ENCODE data around the gene EIF4E3. TPM values are rescaled to one million over a fixed set of nuclear protein-coding genes. Genes with fewer than 3 reads are reported as not detected.

Gene EIF4E3
- total and polyA plus RNA-seq, 4 donors, result 10.2 to 29.3 (median 21.9) TPM

GRCh38 chr3:71640331-71640983, 84.7 kb downstream of the EIF4E3 start:
- no peak overlapping the region for H3K27ac ChIP-seq (ENCODE audit: low read depth in 1 of 2, low read length in 2 of 2)
- H3K36me3 ChIP-seq (ENCODE audit: control insufficient read depth in 1 of 2, insufficient read depth in 2 of 2, low read length in 1 of 2), result no peaks in the 10 kb centered on the region
- no peak overlapping the region for H3K4me3 ChIP-seq (ENCODE audit: low read length in 2 of 2)
- ATAC-seq (ENCODE audit: low FRiP score) (no peak), DNase-seq (no peak)
- H3K27me3 ChIP-seq (ENCODE audit: control insufficient read depth in 1 of 2, insufficient read depth in 2 of 2, low read length in 1 of 2), result no peaks in the 10 kb centered on the region
- no peaks in the 10 kb centered on the region for H3K9me3 ChIP-seq (ENCODE audit: control insufficient read depth, low read length)
- H3K4me1 ChIP-seq (ENCODE audit: control insufficient read depth in 1 of 2, insufficient read depth in 2 of 2, low read length in 2 of 2), result no peaks in the 10 kb centered on the region
- intact Hi-C loops (cut with DNase I), result no loop called here
- 61 to 66% methylated on average over 9 of the region's 9 CpGs for WGBS, 2 donors

- intact Hi-C loops (cut with DNase I), result no loop called here
- no peak overlapping the region for H3K4me3 ChIP-seq (ENCODE audit: low read length in 2 of 2)
- DNase-seq (no peak), ATAC-seq (ENCODE audit: low FRiP score) (no peak)
- no peak overlapping the region for H3K27ac ChIP-seq (ENCODE audit: low read depth in 1 of 2, low read length in 2 of 2)
- no peaks in the 10 kb centered on the region for H3K9me3 ChIP-seq (ENCODE audit: control insufficient read depth, low read length)
- H3K27me3 ChIP-seq (ENCODE audit: control insufficient read depth in 1 of 2, insufficient read depth in 2 of 2, low read length in 1 of 2), result no peaks in the 10 kb centered on the region
- H3K36me3 ChIP-seq (ENCODE audit: control insufficient read depth in 1 of 2, insufficient read depth in 2 of 2, low read length in 1 of 2), result no peaks in the 10 kb centered on the region
- H3K4me1 ChIP-seq (ENCODE audit: control insufficient read depth in 1 of 2, insufficient read depth in 2 of 2, low read length in 2 of 2), result no peaks in the 10 kb centered on the region
- 95 to 96% methylated on average over 10 of the region's 10 CpGs for whole genome bisulfite sequencing, 2 donors
Observed at GRCh38 chr3:71636482-71636881, 88.7 kb downstream of the EIF4E3 start.

GRCh38 chr3:71636001-71636400, 89.2 kb downstream of the EIF4E3 start:
- WGBS, 2 donors, result 79 to 83% methylated on average over 9 of the region's 9 CpGs
- no peak for ATAC-seq (ENCODE audit: low FRiP score)
- intact Hi-C loops (cut with DNase I), result no loop called here

GRCh38 chr3:71634671-71635070, 90.5 kb downstream of the EIF4E3 start:
- no peak overlapping the region for H3K27ac ChIP-seq (ENCODE audit: low read depth in 1 of 2, low read length in 2 of 2)
- intact Hi-C loops (cut with DNase I), result no loop called here
- DNase-seq (no peak), ATAC-seq (ENCODE audit: low FRiP score) (no peak)
- H3K4me1 ChIP-seq (ENCODE audit: control insufficient read depth in 1 of 2, insufficient read depth in 2 of 2, low read length in 2 of 2), result peaks cover 0 to 1% of the 10 kb centered on the region in 2 donors
- H3K27me3 ChIP-seq (ENCODE audit: control insufficient read depth in 1 of 2, insufficient read depth in 2 of 2, low read length in 1 of 2), result no peaks in the 10 kb centered on the region
- H3K4me3 ChIP-seq (ENCODE audit: low read length in 2 of 2), result no peak overlapping the region
- no peaks in the 10 kb centered on the region for H3K36me3 ChIP-seq (ENCODE audit: control insufficient read depth in 1 of 2, insufficient read depth in 2 of 2, low read length in 1 of 2)
- no peaks in the 10 kb centered on the region for H3K9me3 ChIP-seq (ENCODE audit: control insufficient read depth, low read length)

More at GRCh38 chr3:71636001-71636400, 89.2 kb downstream of the EIF4E3 start:
- Histone ChIP-seq H3K27me3 (ENCODE audit: control insufficient read depth in 1 of 2, insufficient read depth in 2 of 2, low read length in 1 of 2) (no peaks in the 10 kb centered on the region), H3K4me3 (ENCODE audit: low read length in 2 of 2) (no peak overlapping the region), H3K4me1 (ENCODE audit: control insufficient read depth in 1 of 2, insufficient read depth in 2 of 2, low read length in 2 of 2) (no peaks in the 10 kb centered on the region), H3K27ac (ENCODE audit: low read depth in 1 of 2, low read length in 2 of 2) (no peak overlapping the region), H3K9me3 (ENCODE audit: control insufficient read depth, low read length) (no peaks in the 10 kb centered on the region), H3K36me3 (ENCODE audit: control insufficient read depth in 1 of 2, insufficient read depth in 2 of 2, low read length in 1 of 2) (no peaks in the 10 kb centered on the region)
- DNase-seq, result no peak

GRCh38 chr3:71629711-71630110, 95.5 kb downstream of the EIF4E3 start:
- intact Hi-C loops (cut with DNase I), result no loop called here
- Histone ChIP-seq H3K4me1 (ENCODE audit: control insufficient read depth in 1 of 2, insufficient read depth in 2 of 2, low read length in 2 of 2) (peaks cover 0 to 1% of the 10 kb centered on the region in 2 donors), H3K4me3 (ENCODE audit: low read length in 2 of 2) (no peak overlapping the region), H3K27ac (ENCODE audit: low read depth in 1 of 2, low read length in 2 of 2) (no peak overlapping the region), H3K9me3 (ENCODE audit: control insufficient read depth, low read length) (no peaks in the 10 kb centered on the region), H3K27me3 (ENCODE audit: control insufficient read depth in 1 of 2, insufficient read depth in 2 of 2, low read length in 1 of 2) (no peaks in the 10 kb centered on the region), H3K36me3 (ENCODE audit: control insufficient read depth in 1 of 2, insufficient read depth in 2 of 2, low read length in 1 of 2) (no peaks in the 10 kb centered on the region)
- peak; percentile 66 for ATAC-seq (ENCODE audit: low FRiP score)
- DNase-seq, result peak in 1 of 2 donors; percentile 64
- 61 to 74% methylated on average over 2 of the region's 2 CpGs for WGBS, 2 donors

- peak; percentile 50 for ATAC-seq (ENCODE audit: low FRiP score)
Observed at GRCh38 chr3:71629289-71629688, 95.9 kb downstream of the EIF4E3 start.

GRCh38 chr3:71628522-71628921, 96.7 kb downstream of the EIF4E3 start:
- ATAC-seq (ENCODE audit: low FRiP score), result no peak

More at GRCh38 chr3:71629289-71629688, 95.9 kb downstream of the EIF4E3 start:
- Histone ChIP-seq H3K9me3 (ENCODE audit: control insufficient read depth, low read length) (no peaks in the 10 kb centered on the region), H3K27me3 (ENCODE audit: control insufficient read depth in 1 of 2, insufficient read depth in 2 of 2, low read length in 1 of 2) (no peaks in the 10 kb centered on the region), H3K36me3 (ENCODE audit: control insufficient read depth in 1 of 2, insufficient read depth in 2 of 2, low read length in 1 of 2) (no peaks in the 10 kb centered on the region), H3K4me1 (ENCODE audit: control insufficient read depth in 1 of 2, insufficient read depth in 2 of 2, low read length in 2 of 2) (peaks cover 0 to 1% of the 10 kb centered on the region in 2 donors), H3K27ac (ENCODE audit: low read depth in 1 of 2, low read length in 2 of 2) (no peak overlapping the region), H3K4me3 (ENCODE audit: low read length in 2 of 2) (no peak overlapping the region)
- intact Hi-C loops (cut with DNase I), result no loop called here
- DNase-seq, result no peak
- 79 to 84% methylated on average over 8 of the region's 8 CpGs for WGBS, 2 donors

GRCh38 chr3:71625676-71626075, 99.5 kb downstream of the EIF4E3 start:
- ATAC-seq (ENCODE audit: low FRiP score) (no peak), DNase-seq (no peak)
- Histone ChIP-seq H3K27me3 (ENCODE audit: control insufficient read depth in 1 of 2, insufficient read depth in 2 of 2, low read length in 1 of 2) (no peaks in the 10 kb centered on the region), H3K36me3 (ENCODE audit: control insufficient read depth in 1 of 2, insufficient read depth in 2 of 2, low read length in 1 of 2) (no peaks in the 10 kb centered on the region), H3K4me1 (ENCODE audit: control insufficient read depth in 1 of 2, insufficient read depth in 2 of 2, low read length in 2 of 2) (peaks cover 0 to 1% of the 10 kb centered on the region in 2 donors), H3K4me3 (ENCODE audit: low read length in 2 of 2) (no peak overlapping the region), H3K27ac (ENCODE audit: low read depth in 1 of 2, low read length in 2 of 2) (no peak overlapping the region), H3K9me3 (ENCODE audit: control insufficient read depth, low read length) (no peaks in the 10 kb centered on the region)
- intact Hi-C loops (cut with DNase I), result no loop called here

More at GRCh38 chr3:71628522-71628921, 96.7 kb downstream of the EIF4E3 start:
- no peaks in the 10 kb centered on the region for H3K9me3 ChIP-seq (ENCODE audit: control insufficient read depth, low read length)
- no peaks in the 10 kb centered on the region for H3K27me3 ChIP-seq (ENCODE audit: control insufficient read depth in 1 of 2, insufficient read depth in 2 of 2, low read length in 1 of 2)
- H3K27ac ChIP-seq (ENCODE audit: low read depth in 1 of 2, low read length in 2 of 2), result no peak overlapping the region
- peaks cover 0 to 1% of the 10 kb centered on the region in 2 donors for H3K4me1 ChIP-seq (ENCODE audit: control insufficient read depth in 1 of 2, insufficient read depth in 2 of 2, low read length in 2 of 2)
- no peaks in the 10 kb centered on the region for H3K36me3 ChIP-seq (ENCODE audit: control insufficient read depth in 1 of 2, insufficient read depth in 2 of 2, low read length in 1 of 2)
- 78 to 86% methylated on average over 6 of the region's 6 CpGs for WGBS, 2 donors
- intact Hi-C loops (cut with DNase I), result no loop called here
- DNase-seq, result no peak
- H3K4me3 ChIP-seq (ENCODE audit: low read length in 2 of 2), result no peak overlapping the region

All from aorta (tissue), 5 donors.